Activated naive CD4-positive, alpha-beta T cell treated with anti-CD3 and anti-CD28 coated beads, Interleukin-2, amount 50 U/mL, for 24 hours (primary cell): ENCODE measurements around the gene TPX2.
"Not testable (repeated sequence)": the region's sequence is repeated elsewhere in the genome, so short reads cannot be mapped to it uniquely, and the experiment has no call there.

Experiments
- H3K27ac Mint-ChIP-seq: one replicate; pipeline ENCODE4 v1.8.0; 2021; ENCODE audit warnings: mild to moderate bottlenecking, mixed read lengths
- H3K27me3 Mint-ChIP-seq: one replicate; pipeline ENCODE4 v1.8.0; 2021; ENCODE audit warnings: mixed read lengths
- H3K36me3 Mint-ChIP-seq: one replicate; pipeline ENCODE4 v1.8.0; 2021; ENCODE audit warnings: mixed read lengths
- H3K4me1 Mint-ChIP-seq: one replicate; pipeline ENCODE4 v1.8.0; 2021; ENCODE audit warnings: mixed read lengths
- H3K4me3 Mint-ChIP-seq: one replicate; pipeline ENCODE4 v1.8.0; 2021; ENCODE audit warnings: mild to moderate bottlenecking, mixed read lengths
- H3K9me3 Mint-ChIP-seq: one replicate; pipeline ENCODE4 v1.8.0; 2021; ENCODE audit warnings: mixed read lengths

TPX2 gene

DNA sequence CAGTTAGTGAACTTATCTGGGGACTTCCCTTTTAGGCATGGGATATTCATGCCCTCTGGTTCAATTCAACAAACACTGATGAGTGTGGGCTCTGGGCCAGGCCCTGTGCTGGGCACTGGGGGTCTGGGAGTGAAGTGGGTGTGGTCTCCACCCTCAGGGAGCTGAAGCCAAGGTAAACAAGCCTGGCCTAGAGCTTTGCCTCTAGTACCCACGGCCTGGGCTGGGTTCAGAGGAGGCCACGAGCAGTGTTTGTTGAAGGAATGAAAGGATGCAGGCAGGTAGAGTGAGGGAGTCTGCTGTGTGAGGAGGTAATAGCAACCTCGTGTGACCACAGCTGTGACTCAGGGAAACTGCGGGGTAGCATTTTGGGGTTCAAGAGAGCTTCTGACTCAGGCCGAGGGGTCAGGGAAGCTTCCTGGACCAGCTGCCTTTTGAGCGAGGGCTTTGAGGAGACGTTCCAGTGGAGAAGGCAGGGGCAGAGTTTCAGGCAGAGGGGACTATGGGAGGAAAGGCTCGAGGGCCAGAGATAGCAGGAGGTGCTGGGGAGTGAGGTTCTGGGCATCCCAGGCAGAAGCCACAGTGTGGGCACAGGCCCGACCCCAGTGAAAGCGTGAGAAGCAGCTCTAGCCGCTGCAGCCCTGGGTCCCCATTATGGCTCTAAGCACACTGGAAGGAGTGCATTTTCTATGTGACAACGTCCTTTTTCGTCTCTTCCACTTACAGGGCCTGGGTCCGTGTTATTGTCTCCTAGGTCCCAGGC is 85.6 kb downstream of the TPX2 start:
- Mint-ChIP-seq H3K36me3 (no peaks in the 10 kb centered on the region), H3K4me3 (no peak overlapping the region), H3K27ac (no peak overlapping the region), H3K4me1 (peaks cover 7% of the 10 kb centered on the region), H3K9me3 (no peaks in the 10 kb centered on the region), H3K27me3 (no peaks in the 10 kb centered on the region)

DNA sequence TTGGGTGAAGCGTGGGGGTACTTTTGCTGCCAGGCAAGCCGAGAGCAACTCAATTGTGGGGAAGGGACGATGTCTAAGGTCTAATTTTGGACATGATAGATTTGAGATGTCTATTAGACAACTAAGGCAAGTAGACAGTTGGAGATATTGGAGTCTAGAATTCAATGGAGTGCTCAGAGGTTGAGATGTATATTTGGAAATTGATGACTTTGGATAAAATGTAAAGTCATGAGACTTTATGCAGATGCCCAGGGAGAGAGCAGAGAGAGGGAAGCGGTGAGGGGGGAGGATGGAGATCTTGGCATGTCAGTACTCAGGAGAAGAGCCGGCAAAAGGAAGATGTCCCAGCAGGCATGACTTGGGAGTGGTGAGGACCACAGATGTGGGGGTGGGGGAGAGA is 87.0 kb downstream of the TPX2 start:
- H3K4me3 Mint-ChIP-seq: no peak overlapping the region
- no peak overlapping the region for H3K27ac Mint-ChIP-seq
- no peaks in the 10 kb centered on the region for H3K9me3 Mint-ChIP-seq
- no peaks in the 10 kb centered on the region for H3K36me3 Mint-ChIP-seq
- H3K27me3 Mint-ChIP-seq: no peaks in the 10 kb centered on the region
- H3K4me1 Mint-ChIP-seq: peaks cover 7% of the 10 kb centered on the region

- Mint-ChIP-seq H3K36me3 (no peaks in the 10 kb centered on the region), H3K27ac (no peak overlapping the region), H3K9me3 (no peaks in the 10 kb centered on the region), H3K27me3 (no peaks in the 10 kb centered on the region), H3K4me3 (no peak overlapping the region), H3K4me1 (peaks cover 7% of the 10 kb centered on the region)
These were observed 88.0 kb downstream of the TPX2 start for GRCh38 chr20:31827059-31827458.

DNA sequence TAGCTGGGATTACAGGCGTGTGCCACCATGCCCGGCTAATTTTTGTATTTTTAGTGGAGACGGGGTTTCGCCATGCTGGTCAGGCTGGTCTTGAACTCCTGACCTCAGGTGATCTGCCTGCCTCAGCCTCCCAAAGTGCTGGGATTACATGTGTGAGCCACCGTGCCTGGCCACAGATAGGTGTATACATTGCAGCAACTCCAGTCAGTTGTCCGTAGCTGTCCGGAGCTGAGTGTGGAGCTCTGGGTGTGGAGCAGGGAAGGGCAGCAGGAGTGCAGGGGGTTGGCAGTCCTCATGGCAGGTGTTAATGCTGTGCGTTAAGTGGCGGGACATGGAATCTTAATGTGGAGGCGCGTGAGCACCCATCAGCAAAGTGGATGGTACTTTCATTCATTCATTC is 88.9 kb downstream of the TPX2 start:
- H3K36me3 Mint-ChIP-seq, H3K4me1 Mint-ChIP-seq, H3K27me3 Mint-ChIP-seq, H3K9me3 Mint-ChIP-seq, H3K4me3 Mint-ChIP-seq, H3K27ac Mint-ChIP-seq: not testable (repeated sequence)

DNA sequence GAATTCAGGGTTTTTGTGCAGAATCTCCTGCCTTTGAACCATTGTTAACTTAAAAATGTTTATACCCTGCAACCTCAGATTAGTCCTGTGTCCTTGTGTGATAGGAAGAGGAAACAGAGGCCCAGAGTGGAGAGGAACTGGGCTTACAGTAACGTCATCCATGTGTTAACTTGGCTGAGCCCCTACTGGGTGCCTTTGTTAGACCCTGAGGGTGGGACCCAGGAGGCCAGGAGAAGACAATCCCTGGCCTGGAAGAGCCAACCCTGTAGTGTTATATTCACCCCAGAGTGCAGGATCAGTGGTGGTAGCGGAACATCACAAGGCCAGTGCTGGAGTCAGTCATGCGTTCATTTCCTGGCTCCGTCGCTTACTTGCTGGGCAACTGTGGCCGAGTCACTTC is 90.6 kb downstream of the TPX2 start:
- Mint-ChIP-seq H3K27ac (no peak overlapping the region), H3K4me3 (no peak overlapping the region), H3K9me3 (no peaks in the 10 kb centered on the region)

GRCh38 chr20:31830406-31830981 is 91.4 kb downstream of the TPX2 start:
- H3K27ac Mint-ChIP-seq: no peak overlapping the region
- H3K9me3 Mint-ChIP-seq: no peaks in the 10 kb centered on the region
- no peaks in the 10 kb centered on the region for H3K27me3 Mint-ChIP-seq

More for the DNA sequence above, 90.6 kb downstream of the TPX2 start:
- Mint-ChIP-seq H3K27me3 (no peaks in the 10 kb centered on the region), H3K4me1 (no peaks in the 10 kb centered on the region), H3K36me3 (no peaks in the 10 kb centered on the region)

DNA sequence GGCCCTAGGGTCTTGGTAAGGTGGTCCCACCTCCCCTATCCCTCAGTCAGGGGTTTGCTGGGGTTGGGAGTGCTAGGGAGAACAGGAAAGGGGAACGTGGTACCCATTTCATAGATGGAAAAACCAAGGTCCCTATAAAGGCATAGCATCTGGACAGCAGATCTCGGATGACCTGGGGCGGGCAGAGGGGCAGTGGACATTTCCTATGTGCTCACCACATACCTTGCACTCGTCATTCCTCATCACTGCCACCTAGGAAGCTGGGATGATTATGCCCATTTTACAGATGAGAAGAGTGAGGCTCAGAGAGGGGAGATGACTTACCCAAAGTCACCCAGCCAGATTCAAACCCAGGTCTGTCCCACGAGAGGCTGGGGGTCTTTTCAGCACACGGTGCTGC is 92.1 kb downstream of the TPX2 start:
- Mint-ChIP-seq H3K4me3 (no peak overlapping the region), H3K9me3 (no peaks in the 10 kb centered on the region), H3K27me3 (no peaks in the 10 kb centered on the region), H3K27ac (no peak overlapping the region), H3K4me1 (no peaks in the 10 kb centered on the region), H3K36me3 (no peaks in the 10 kb centered on the region)

More at GRCh38 chr20:31830406-31830981, 91.4 kb downstream of the TPX2 start:
- H3K36me3 Mint-ChIP-seq: no peaks in the 10 kb centered on the region
- H3K4me3 Mint-ChIP-seq: no peak overlapping the region
- no peaks in the 10 kb centered on the region for H3K4me1 Mint-ChIP-seq

DNA sequence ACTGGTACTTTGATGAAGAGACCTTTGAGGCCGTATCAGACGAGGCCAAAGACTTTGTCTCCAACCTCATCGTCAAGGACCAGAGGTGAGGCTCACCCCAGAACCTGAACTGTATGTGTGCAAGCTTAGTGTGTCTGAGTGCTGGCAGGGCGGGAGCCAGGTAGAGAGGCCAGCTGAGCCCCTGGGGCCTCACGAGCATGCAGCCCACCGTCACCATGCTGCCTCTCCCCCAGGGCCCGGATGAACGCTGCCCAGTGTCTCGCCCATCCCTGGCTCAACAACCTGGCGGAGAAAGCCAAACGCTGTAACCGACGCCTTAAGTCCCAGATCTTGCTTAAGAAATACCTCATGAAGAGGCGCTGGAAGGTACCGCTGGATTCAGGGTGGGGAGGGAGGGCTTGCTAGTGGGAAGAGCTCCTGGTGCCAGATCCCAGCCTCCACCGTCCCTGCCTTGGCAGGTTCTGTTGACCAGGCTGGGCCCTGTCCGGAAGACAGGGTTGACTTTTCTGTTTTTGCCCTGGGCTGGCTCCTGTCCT is 92.7 kb downstream of the TPX2 start:
- no peak overlapping the region for H3K27ac Mint-ChIP-seq
- H3K9me3 Mint-ChIP-seq: no peaks in the 10 kb centered on the region
- no peaks in the 10 kb centered on the region for H3K36me3 Mint-ChIP-seq
- no peaks in the 10 kb centered on the region for H3K4me1 Mint-ChIP-seq
- no peaks in the 10 kb centered on the region for H3K27me3 Mint-ChIP-seq
- H3K4me3 Mint-ChIP-seq: no peak overlapping the region

DNA sequence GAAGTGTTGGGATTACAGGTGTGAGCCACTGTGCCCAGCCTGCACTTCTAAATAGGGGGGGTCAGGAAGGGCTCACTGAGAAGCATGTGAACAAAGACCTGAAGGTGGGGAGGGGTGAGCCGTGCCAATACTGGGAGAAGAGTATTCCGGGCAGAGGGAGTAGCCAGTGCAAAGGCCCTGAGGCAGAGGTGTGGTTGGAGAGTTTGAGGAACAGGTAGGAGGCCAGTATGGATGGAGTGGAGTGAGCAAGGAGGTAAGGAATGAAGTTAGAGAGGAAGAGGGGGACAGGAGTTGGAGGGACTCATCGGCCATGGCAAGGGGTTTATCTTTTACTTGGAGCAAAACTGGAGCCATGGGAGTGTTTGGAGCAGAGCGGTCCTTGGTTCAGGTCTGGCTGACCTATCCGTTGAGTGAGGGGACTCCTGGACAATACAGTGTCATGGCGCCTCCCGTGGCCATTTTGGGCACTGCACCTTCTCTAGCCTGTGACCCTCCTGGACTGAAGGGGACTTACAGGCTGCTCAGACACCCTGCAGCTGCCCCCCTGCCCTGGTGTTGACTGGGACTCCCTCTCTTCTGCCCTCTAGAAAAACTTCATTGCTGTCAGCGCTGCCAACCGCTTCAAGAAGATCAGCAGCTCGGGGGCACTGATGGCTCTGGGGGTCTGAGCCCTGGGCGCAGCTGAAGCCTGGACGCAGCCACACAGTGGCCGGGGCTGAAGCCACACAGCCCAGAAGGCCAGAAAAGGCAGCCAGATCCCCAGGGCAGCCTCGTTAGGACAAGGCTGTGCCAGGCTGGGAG is 94.2 kb downstream of the TPX2 start:
- Mint-ChIP-seq H3K4me1 (no peaks in the 10 kb centered on the region), H3K36me3 (no peaks in the 10 kb centered on the region), H3K9me3 (no peaks in the 10 kb centered on the region), H3K27me3 (no peaks in the 10 kb centered on the region), H3K4me3 (no peak overlapping the region), H3K27ac (no peak overlapping the region)

DNA sequence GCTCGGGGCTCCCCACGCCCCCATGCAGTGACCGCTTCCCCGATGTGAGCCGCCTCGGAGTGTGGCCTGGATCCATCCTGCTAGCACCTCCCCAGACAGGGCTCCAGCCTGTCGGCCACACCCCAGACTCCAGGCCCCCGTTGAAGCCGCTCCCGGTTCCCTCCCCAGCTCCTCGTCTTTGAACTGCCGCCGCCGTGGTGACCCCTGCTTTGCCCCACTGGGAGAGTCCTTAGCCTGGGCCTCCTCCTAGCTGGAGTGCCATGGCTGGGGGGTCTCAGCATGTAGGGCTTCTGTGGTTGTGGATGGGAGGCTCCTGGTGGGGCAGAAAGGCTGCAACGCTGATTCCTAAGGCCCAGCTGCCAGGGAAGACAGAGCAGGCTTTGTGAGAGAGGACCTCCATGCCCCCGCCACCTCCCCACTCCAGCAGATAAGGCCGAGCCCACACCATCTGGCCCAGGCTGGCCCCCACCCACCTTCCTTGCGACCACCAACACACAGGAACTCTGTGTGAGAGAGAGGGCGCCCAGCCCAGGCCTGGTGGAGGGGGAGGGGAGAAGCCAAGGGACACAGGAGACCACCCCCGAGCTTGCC is 94.9 kb downstream of the TPX2 start:
- Mint-ChIP-seq H3K27me3 (no peaks in the 10 kb centered on the region), H3K9me3 (no peaks in the 10 kb centered on the region), H3K4me1 (no peaks in the 10 kb centered on the region), H3K4me3 (no peak overlapping the region), H3K27ac (no peak overlapping the region), H3K36me3 (no peaks in the 10 kb centered on the region)

- H3K36me3 Mint-ChIP-seq: no peaks in the 10 kb centered on the region
- no peak overlapping the region for H3K4me3 Mint-ChIP-seq
- no peaks in the 10 kb centered on the region for H3K9me3 Mint-ChIP-seq
- H3K27ac Mint-ChIP-seq: no peak overlapping the region
- H3K27me3 Mint-ChIP-seq: no peaks in the 10 kb centered on the region
- H3K4me1 Mint-ChIP-seq: no peaks in the 10 kb centered on the region
These were observed 96.5 kb downstream of the TPX2 start for GRCh38 chr20:31835554-31835953.

- Mint-ChIP-seq H3K36me3 (no peaks in the 10 kb centered on the region), H3K4me3 (no peak overlapping the region), H3K9me3 (no peaks in the 10 kb centered on the region)
These were observed 97.1 kb downstream of the TPX2 start for GRCh38 chr20:31835977-31836852.

GRCh38 chr20:31836853-31837608 is 97.9 kb downstream of the TPX2 start:
- peak overlapping the region; percentile 68 for H3K27ac Mint-ChIP-seq

More at GRCh38 chr20:31835977-31836852, 97.1 kb downstream of the TPX2 start:
- H3K4me1 Mint-ChIP-seq: no peaks in the 10 kb centered on the region
- no peak overlapping the region for H3K27ac Mint-ChIP-seq
- H3K27me3 Mint-ChIP-seq: no peaks in the 10 kb centered on the region

GRCh38 chr20:31837896-31838397 is 98.9 kb downstream of the TPX2 start:
- H3K4me3 Mint-ChIP-seq: no peak overlapping the region
- no peaks in the 10 kb centered on the region for H3K9me3 Mint-ChIP-seq
- H3K36me3 Mint-ChIP-seq: no peaks in the 10 kb centered on the region
- no peaks in the 10 kb centered on the region for H3K27me3 Mint-ChIP-seq
- H3K4me1 Mint-ChIP-seq: no peaks in the 10 kb centered on the region
- no peak overlapping the region for H3K27ac Mint-ChIP-seq

More at GRCh38 chr20:31836853-31837608, 97.9 kb downstream of the TPX2 start:
- Mint-ChIP-seq H3K27me3 (no peaks in the 10 kb centered on the region), H3K4me1 (no peaks in the 10 kb centered on the region), H3K36me3 (no peaks in the 10 kb centered on the region), H3K4me3 (no peak overlapping the region), H3K9me3 (no peaks in the 10 kb centered on the region)
